Stimulated activated naive CD8-positive, alpha-beta T cell treated with anti-CD3 and anti-CD28 coated beads, Interleukin-15, Interleukin-2, amounts not matched to agents 100 U/mL and 50 U/mL, for 24 hours (primary cell): ENCODE measurements around the gene OSBPL1A.

Experiments used
- ATAC-seq: fragments of 150-1000 bp; cut with Tn5 transposase; one replicate; pipeline ENCODE4 v1.10.0; 2021
- DNase-seq: peaks from one replicate; pipeline ENCODE4 v3.0.0; 2021

OSBPL1A gene

DNA sequence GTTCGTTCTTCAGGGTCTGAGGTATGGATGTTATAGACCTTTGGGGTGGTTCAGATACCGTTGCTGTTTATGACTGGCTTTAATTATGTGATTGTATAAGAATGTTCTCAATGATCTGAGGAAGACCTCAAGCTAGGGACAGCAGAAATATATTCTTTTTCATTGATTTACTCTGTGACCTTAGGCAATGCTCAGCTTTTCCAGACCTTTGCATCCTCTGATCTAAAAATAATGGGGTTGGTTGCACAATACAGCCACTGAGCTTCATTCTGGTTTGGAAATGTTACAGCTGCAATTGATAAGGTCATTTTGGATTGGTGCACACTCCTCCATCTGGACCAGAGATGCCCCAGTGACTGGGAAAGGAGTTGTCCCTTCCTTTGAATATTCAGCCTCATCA lies 276.0 kb downstream of the OSBPL1A start:
- ATAC-seq (no peak), DNase-seq (no peak)

DNA sequence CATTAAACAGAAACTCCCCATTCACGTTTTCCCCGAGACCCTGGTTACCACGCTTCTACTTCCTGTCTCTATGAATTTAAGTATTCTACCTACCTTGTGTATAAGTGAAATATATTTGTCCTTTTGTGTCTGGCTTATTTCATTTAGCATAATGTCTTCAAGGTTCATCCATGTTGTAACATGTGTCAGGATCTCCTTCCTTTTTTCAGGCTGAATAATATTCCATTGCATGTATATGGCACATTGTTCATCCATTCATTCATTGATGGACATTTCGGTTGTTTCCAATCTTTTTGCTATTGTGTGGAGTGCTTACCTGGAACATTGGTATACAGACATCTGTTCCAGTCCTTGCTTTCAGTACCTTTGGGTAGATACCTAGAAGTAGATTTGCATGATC lies 276.9 kb downstream of the OSBPL1A start:
- DNase-seq (no peak), ATAC-seq (no peak)

DNA sequence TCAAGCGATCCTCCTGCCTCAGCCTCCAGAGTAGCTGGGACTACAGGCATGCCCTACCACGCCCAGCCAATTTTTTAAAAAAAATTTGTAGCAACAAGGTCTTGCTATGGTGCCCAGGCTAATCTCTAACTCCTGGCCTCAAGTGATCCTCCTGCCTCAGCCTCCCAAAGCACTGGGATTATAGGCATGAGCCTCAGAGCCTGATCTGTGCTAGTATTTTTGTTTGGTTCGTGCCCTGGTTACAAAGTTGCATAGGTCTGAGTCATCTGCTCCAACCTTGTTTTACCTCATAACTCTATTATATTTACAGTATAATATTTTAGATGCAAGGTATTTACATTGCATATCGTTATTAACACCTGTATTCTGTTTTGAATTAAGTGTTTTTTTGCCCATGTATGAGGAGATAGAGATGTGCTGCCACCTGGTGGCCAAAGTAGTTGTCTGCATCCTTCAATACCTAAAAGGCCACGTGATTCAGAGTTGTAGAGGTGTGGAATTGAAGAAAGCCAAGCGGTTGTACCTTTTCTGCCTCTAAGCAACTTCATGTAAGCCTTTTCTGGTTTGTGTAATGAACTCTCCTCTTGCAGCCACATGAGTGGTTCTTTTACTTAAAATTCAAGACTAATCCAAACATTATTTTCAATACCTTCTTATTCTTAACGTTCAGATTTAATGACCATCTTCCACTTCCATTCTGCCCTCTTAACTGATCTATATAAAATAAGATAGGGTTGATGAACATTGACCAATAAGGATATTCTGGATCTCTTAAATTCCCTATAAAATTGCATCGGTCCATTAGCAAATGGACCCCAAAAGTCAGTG lies 278.7 kb downstream of the OSBPL1A start:
- ATAC-seq (peak; percentile 76), DNase-seq (peak; percentile 77)

DNA sequence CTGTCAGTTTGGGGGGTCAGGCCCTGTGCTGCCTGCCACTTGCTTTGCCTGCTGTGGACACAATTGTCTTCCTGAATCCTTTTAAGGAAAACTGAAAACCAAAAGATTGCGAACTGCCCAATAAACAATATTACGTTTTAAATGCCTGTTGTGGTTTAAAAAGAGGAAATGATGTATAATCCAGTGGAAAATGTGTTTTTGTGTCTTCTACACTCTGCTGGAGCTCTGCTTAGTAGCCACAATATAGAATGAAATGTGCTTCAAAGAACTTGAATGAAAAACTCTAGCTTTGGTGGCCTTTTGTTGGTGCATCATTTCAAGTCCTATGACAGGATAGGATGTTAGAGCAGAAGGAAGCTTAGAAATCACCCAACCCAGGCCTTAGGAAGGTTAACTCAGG lies 282.0 kb downstream of the OSBPL1A start:
- DNase-seq = no peak
- ATAC-seq = no peak

DNA sequence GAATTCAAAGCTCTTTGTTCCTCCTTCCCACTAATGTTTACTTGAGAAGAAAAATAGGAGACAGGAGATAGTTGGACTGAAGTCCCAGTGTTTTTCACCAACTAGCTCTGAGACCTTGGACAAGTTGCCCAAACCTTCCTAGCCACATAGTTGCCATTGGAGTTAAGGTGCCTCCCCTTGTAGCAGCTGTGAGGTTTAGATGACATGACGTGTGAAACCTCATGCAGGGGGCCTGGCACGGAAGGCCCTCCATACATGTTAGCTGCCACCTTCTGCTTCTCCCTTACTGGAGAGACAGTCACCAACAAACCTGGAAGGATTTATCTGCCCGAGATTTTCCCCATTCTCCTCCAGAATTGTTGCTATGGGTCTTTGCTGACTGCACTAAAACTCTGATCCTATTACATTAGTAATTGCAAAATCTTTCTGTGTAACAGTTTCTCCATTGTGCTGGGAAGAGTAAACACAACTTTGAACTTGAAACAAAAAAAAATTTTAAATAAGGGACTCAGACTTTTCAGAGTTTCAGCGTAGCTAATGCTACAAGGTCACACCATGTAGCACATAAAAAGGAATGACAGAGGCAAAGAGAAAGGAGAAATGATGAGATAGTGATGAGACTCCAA lies 282.6 kb downstream of the OSBPL1A start:
- ATAC-seq = peak; percentile 78
- DNase-seq = peak; percentile 19

DNA sequence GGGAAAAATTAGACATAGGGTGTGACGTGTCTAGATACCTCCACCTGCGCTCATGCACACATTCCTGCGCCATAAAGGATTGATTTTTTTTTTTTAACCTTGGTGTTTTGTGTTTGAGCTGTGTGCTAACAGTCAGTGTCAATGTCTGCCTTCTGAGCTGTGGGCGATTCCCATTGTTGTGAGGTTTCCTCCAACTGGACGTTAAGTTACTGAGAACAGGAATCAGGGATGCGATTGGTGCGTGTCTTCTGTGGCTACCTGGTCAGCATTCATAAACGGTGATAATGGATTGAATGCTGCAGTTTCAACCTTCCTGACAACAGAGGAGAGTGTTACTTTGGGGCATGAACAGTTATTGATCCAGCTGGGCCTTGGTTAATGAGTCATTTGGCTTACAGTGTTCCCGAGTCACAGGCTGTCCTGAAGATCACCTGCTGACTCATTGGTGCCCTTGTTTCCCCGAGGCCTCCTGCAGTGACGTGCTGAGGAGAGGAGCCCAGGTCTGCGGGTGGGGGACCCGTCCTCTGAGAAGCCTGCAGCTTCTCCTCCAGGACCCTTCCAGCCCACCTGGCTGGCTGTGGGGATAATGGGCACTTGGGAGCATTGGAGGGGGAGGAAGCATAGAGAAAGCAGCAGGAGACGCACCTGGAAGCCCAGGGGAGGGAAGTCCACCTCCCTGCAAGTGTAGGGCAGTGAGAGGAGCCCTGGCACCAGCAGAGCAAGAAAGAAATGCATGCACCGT lies 284.6 kb downstream of the OSBPL1A start:
- ATAC-seq = peak; percentile 67
- DNase-seq = peak; percentile 18

DNA sequence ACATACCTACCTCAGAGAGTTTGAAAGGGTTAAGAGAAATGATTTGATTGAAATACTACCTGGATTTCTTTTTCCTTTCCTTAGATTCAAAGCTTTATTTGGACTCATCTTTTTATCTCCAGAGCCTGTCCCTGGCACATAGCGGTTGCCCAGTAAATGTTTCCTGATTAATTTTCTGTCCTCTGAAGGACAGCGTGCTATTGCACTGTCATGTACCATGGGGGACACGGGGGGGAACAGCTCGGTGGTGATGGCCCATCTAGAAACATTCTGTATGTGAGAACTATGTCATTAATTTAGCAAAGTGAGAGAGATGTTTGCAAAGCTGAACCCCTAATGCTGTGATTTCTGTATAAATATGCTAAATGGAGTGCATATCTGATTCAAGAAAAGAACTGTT lies 285.2 kb downstream of the OSBPL1A start:
- DNase-seq (no peak), ATAC-seq (no peak)
